ENCODE results near the gene NPRL2. TPM values are rescaled to one million over a fixed set of nuclear protein-coding genes. Genes with fewer than 3 reads are reported as not detected.

NPRL2 gene
- total and polyA plus RNA-seq, 9 of the 15 experiments (the other 6 are each of a cell fraction or from before 2014, with no cell fraction given), result 17.4 to 40.4 (median 24.4) TPM

DNA sequence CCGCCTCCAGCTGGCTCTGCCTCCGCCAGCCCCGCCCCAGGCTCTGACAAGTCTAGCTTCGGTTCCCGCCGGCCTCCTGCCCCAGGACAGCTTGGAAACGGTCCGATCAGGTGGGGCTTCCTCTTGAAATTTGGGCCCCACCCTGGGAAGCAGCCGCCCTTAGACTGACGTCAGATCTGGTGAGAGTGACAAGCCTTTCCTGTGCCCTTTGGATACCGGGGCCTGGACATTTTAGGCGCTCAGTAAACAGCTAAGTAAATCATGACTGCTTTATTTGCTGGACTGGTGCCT lies 51.0 kb downstream of the NPRL2 start:
- no TSS peak for BruUV-seq (replicated peaks)
- TF ChIP-seq ZNF780A (CRISPR knock-in tag; IDR thresholded peaks at IDR 0.05), result no peak
- TF ChIP-seq, protein P1, sequence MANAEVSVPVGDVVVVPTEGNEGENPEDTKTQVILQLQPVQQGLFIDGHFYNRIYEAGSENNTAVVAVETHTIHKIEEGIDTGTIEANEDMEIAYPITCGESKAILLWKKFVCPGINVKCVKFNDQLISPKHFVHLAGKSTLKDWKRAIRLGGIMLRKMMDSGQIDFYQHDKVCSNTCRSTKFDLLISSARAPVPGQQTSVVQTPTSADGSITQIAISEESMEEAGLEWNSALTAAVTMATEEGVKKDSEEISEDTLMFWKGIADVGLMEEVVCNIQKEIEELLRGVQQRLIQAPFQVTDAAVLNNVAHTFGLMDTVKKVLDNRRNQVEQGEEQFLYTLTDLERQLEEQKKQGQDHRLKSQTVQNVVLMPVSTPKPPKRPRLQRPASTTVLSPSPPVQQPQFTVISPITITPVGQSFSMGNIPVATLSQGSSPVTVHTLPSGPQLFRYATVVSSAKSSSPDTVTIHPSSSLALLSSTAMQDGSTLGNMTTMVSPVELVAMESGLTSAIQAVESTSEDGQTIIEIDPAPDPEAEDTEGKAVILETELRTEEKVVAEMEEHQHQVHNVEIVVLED (CRISPR knock-in tag; IDR thresholded peaks at IDR 0.05), result no peak
- no peak for TF ChIP-seq XRCC3 (IDR thresholded peaks at IDR 0.05)
- TF ChIP-seq, protein P2, sequence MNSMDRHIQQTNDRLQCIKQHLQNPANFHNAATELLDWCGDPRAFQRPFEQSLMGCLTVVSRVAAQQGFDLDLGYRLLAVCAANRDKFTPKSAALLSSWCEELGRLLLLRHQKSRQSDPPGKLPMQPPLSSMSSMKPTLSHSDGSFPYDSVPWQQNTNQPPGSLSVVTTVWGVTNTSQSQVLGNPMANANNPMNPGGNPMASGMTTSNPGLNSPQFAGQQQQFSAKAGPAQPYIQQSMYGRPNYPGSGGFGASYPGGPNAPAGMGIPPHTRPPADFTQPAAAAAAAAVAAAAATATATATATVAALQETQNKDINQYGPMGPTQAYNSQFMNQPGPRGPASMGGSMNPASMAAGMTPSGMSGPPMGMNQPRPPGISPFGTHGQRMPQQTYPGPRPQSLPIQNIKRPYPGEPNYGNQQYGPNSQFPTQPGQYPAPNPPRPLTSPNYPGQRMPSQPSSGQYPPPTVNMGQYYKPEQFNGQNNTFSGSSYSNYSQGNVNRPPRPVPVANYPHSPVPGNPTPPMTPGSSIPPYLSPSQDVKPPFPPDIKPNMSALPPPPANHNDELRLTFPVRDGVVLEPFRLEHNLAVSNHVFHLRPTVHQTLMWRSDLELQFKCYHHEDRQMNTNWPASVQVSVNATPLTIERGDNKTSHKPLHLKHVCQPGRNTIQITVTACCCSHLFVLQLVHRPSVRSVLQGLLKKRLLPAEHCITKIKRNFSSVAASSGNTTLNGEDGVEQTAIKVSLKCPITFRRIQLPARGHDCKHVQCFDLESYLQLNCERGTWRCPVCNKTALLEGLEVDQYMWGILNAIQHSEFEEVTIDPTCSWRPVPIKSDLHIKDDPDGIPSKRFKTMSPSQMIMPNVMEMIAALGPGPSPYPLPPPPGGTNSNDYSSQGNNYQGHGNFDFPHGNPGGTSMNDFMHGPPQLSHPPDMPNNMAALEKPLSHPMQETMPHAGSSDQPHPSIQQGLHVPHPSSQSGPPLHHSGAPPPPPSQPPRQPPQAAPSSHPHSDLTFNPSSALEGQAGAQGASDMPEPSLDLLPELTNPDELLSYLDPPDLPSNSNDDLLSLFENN (IDR thresholded peaks at IDR 0.05; ENCODE audit: low read depth in 2 of 2, low read length in 2 of 2), result no peak
- no peak for TF ChIP-seq ZNF512 (tag; IDR thresholded peaks at IDR 0.05)
- TF ChIP-seq LCOR (CRISPR knock-in tag; IDR thresholded peaks at IDR 0.05), result peak; percentile 76; the same call in 1 of the 2 replicates
- TF ChIP-seq STAT6 (CRISPR knock-in tag; IDR thresholded peaks at IDR 0.05), result no peak
- no peak for TF ChIP-seq ZNF57 (CRISPR knock-in tag; IDR thresholded peaks at IDR 0.05)
- no peak for TF ChIP-seq ELF4 (CRISPR knock-in tag; IDR thresholded peaks at IDR 0.05)
- TF ChIP-seq, protein P3, sequence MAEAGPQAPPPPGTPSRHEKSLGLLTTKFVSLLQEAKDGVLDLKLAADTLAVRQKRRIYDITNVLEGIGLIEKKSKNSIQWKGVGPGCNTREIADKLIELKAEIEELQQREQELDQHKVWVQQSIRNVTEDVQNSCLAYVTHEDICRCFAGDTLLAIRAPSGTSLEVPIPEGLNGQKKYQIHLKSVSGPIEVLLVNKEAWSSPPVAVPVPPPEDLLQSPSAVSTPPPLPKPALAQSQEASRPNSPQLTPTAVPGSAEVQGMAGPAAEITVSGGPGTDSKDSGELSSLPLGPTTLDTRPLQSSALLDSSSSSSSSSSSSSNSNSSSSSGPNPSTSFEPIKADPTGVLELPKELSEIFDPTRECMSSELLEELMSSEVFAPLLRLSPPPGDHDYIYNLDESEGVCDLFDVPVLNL (CRISPR knock-in tag; IDR thresholded peaks at IDR 0.05; ENCODE audit: low read depth), result no peak
- no peak for TF ChIP-seq SMARCB1 (IDR thresholded peaks at IDR 0.05; ENCODE audit: insufficient read length, low read depth)
- peak; percentile 77 for TF ChIP-seq ZFX (CRISPR knock-in tag; IDR thresholded peaks at IDR 0.05)

More for the DNA sequence above, 51.0 kb downstream of the NPRL2 start:
- Histone ChIP-seq H3K36me3 (ENCODE audit: control insufficient read depth, insufficient read depth, low read length) (peaks cover 19% of the 10 kb centered on the region; the same call in 2 of the 3 replicates), H3K9me3 (replicated peaks; ENCODE audit: control insufficient read depth, insufficient read depth, low read depth, low read length) (no peaks in the 10 kb centered on the region), H3K4me1 (replicated peaks in 1 of 2; ENCODE audit: control insufficient read depth in 2 of 2, insufficient read depth in 2 of 2, low read length in 2 of 2) (peaks cover 24 to 71% of the 10 kb centered on the region in 2 experiments; a peak in 4 of 5 replicates), H3K27ac (ENCODE audit: extremely low read depth, low read depth, low read length) (peak overlapping the region; percentile 99), H3K27me3 (ENCODE audit: control insufficient read depth in 2 of 2, insufficient read depth in 2 of 2, low read length in 2 of 2) (no peaks in the 10 kb centered on the region), H3K4me2 (ENCODE audit: insufficient read depth, low read length) (peak overlapping the region; percentile 94), H3K9ac (ENCODE audit: insufficient read depth in 1 of 2, low read depth in 2 of 2, low read length in 2 of 2) (peak overlapping the region; percentile 87 to 94; a peak in 3 of 4 replicates), H3K9me1 (ENCODE audit: control insufficient read depth, insufficient read depth, low read length) (no peaks in the 10 kb centered on the region), H3K79me2 (ENCODE audit: control insufficient read depth, insufficient read depth, low read length) (peaks cover 49% of the 10 kb centered on the region), H3K4me3 (peak overlapping the region; percentile 83), H2AFZ (ENCODE audit: low read depth, low read length) (peak overlapping the region; percentile 74), H4K20me1 (replicated peaks; ENCODE audit: control insufficient read depth, insufficient read depth, low read length) (no peaks in the 10 kb centered on the region)
- CTCF ChIA-PET (ENCODE audit: low intra/inter-chr PET ratio), result no interaction called here
- ATAC-seq, result peak; percentile 86
- no peak for DNase-seq (ENCODE audit: extremely low read depth in 1 of 4, low spot score in 3 of 4)
- no peak for FAIRE-seq
- 0% methylated on average over 6 of the region's 12 CpGs for WGBS (ENCODE audit: insufficient coverage, low coverage, missing lambda C conversion rate)
- intact Hi-C loops (cut with micrococcal nuclease), result loop anchor here (2.0 kb wide), 1 partner anchor 29 kb away; the partner anchor contains the start of gene TUSC2
- POLR2A ChIA-PET, result interaction anchor here (0.5 to 1.5 kb wide), 9 partner anchors 12 to 53 kb away, joined by 3 to 8 read pairs (median 3); partner anchors contain the start of gene TUSC2
- in situ Hi-C loops (cut with MboI), result no loop called here

All from K562 (cell line).